Mesenchymal stem cell (in vitro differentiated cells and primary cell): ENCODE measurements around the gene SULF2.

ENCODE experiments used
- DNase-seq: peaks from one replicate; pipeline ENCODE4 v3.0.0-alpha.2; 2013
- H2AFZ ChIP-seq: one replicate; pipeline ENCODE4 v1.6.1; 2013; ENCODE audit warnings: low read depth, mild to moderate bottlenecking, control low read depth, inconsistent platforms, low read length, moderate library complexity
- H2AK5ac ChIP-seq: 2 replicates; pipeline ENCODE4 v1.6.1; 2013; ENCODE audit warnings: low read length, moderate library complexity, mild to moderate bottlenecking, inconsistent platforms; ENCODE audit not compliant: severe bottlenecking
- H2BK120ac ChIP-seq: one replicate; pipeline ENCODE4 v1.6.1; 2013; ENCODE audit warnings: low read depth, mild to moderate bottlenecking, inconsistent platforms, low read length, moderate library complexity
- H2BK12ac ChIP-seq, 2 experiments: one replicate each; pipeline ENCODE4 v1.6.1; 2013; ENCODE audit warnings: inconsistent platforms in 2 of 2, low read length in 2 of 2, mild to moderate bottlenecking in 2 of 2, moderate library complexity in 2 of 2, control low read depth in 1 of 2
- H2BK15ac ChIP-seq: one replicate; pipeline ENCODE4 v1.6.1; 2013; ENCODE audit warnings: mild to moderate bottlenecking, low read depth, inconsistent platforms; ENCODE audit not compliant: poor library complexity, severe bottlenecking
- H2BK5ac ChIP-seq: 2 replicates; pipeline ENCODE4 v1.6.1; 2013; ENCODE audit warnings: low read depth, mild to moderate bottlenecking, low read length, control low read depth, inconsistent platforms; ENCODE audit not compliant: poor library complexity, severe bottlenecking
- H3K14ac ChIP-seq, 2 experiments: one replicate each; pipeline ENCODE4 v1.6.1; 2013; ENCODE audit warnings: inconsistent platforms in 2 of 2, low read length in 2 of 2, control low read depth in 1 of 2, mild to moderate bottlenecking in 1 of 2, moderate library complexity in 1 of 2
- H3K18ac ChIP-seq, 2 experiments: one replicate each; pipeline ENCODE4 v1.6.1; 2013; ENCODE audit warnings: inconsistent platforms in 2 of 2, low read length in 2 of 2, control low read depth in 1 of 2, low read depth in 1 of 2, mild to moderate bottlenecking in 1 of 2
- H3K23ac ChIP-seq, 2 experiments: one replicate each; pipeline ENCODE4 v1.6.1; 2013; ENCODE audit warnings: inconsistent platforms in 2 of 2, low read length in 2 of 2, mild to moderate bottlenecking in 2 of 2, moderate library complexity in 2 of 2, control low read depth in 1 of 2
- H3K27ac ChIP-seq: 2 replicates; pipeline ENCODE4 v1.5.1; 2013; ENCODE audit warnings: mild to moderate bottlenecking, moderate library complexity, low read length, control low read depth, inconsistent platforms; ENCODE audit not compliant: poor library complexity, severe bottlenecking
- H3K27me3 ChIP-seq, 2 experiments: 2 replicates each; pipeline versions ENCODE4 v1.6.1 to v1.7.0; 2013; ENCODE audit warnings: low read length in 2 of 2, mild to moderate bottlenecking in 2 of 2, moderate library complexity in 2 of 2, control low read depth in 1 of 2, inconsistent platforms in 1 of 2; ENCODE audit not compliant: control insufficient read depth in 1 of 2, insufficient read depth in 1 of 2
- H3K36me3 ChIP-seq, 2 experiments: 2 replicates each; pipeline versions ENCODE4 v1.6.1 to v1.7.0; 2013; ENCODE audit warnings: low read length in 2 of 2, control low read depth in 1 of 2, inconsistent platforms in 1 of 2, low read depth in 1 of 2, mild to moderate bottlenecking in 1 of 2; ENCODE audit not compliant: insufficient read depth in 2 of 2, control insufficient read depth in 1 of 2
- H3K4ac ChIP-seq, 2 experiments: one replicate each; pipeline ENCODE4 v1.6.1; 2013; ENCODE audit warnings: inconsistent platforms in 2 of 2, low read length in 2 of 2, mild to moderate bottlenecking in 2 of 2, moderate library complexity in 2 of 2, control low read depth in 1 of 2, low read depth in 1 of 2
- H3K4me1 ChIP-seq: 2 replicates; pipeline ENCODE4 v1.6.1; 2013; ENCODE audit warnings: low read depth, low read length, control low read depth; ENCODE audit not compliant: control insufficient read depth, insufficient read depth
- H3K4me2 ChIP-seq: 2 replicates; pipeline ENCODE4 v1.6.1; 2013; ENCODE audit warnings: low read length, mild to moderate bottlenecking, inconsistent platforms; ENCODE audit not compliant: poor library complexity, severe bottlenecking
- H3K4me3 ChIP-seq, 2 experiments: 2 replicates each; pipeline versions ENCODE4 v1.5.1 to v1.7.0; 2013; ENCODE audit warnings: low read length in 2 of 2, mild to moderate bottlenecking in 2 of 2, control low read depth in 1 of 2, low read depth in 1 of 2; ENCODE audit not compliant: insufficient read depth in 1 of 2
- H3K79me1 ChIP-seq: replicated peaks from 2 replicates; pipeline ENCODE4 v1.6.1; 2013; ENCODE audit warnings: mild to moderate bottlenecking, control low read depth, low read length, inconsistent platforms; ENCODE audit not compliant: poor library complexity, severe bottlenecking
- H3K9ac ChIP-seq: 2 replicates; pipeline ENCODE4 v1.7.0; 2013; ENCODE audit warnings: mild to moderate bottlenecking, low read length, moderate library complexity
- H3K9me3 ChIP-seq: 2 replicates; pipeline ENCODE4 v1.7.0; 2013; ENCODE audit warnings: mild to moderate bottlenecking, low read length; ENCODE audit not compliant: control insufficient read depth
- H4K8ac ChIP-seq: one replicate; pipeline ENCODE4 v1.6.1; 2013; ENCODE audit warnings: inconsistent platforms, mild to moderate bottlenecking, low read length, moderate library complexity
- H4K91ac ChIP-seq: one replicate; pipeline ENCODE4 v1.6.1; 2013; ENCODE audit warnings: mild to moderate bottlenecking, low read length, inconsistent platforms
- WGBS: methylation state at CpG from one replicate; pipeline ENCODE4 v1.1.7; 2013; ENCODE audit warnings: mixed read lengths; 5-methylcytosine and 5-hydroxymethylcytosine counted together

The SULF2 gene

DNA sequence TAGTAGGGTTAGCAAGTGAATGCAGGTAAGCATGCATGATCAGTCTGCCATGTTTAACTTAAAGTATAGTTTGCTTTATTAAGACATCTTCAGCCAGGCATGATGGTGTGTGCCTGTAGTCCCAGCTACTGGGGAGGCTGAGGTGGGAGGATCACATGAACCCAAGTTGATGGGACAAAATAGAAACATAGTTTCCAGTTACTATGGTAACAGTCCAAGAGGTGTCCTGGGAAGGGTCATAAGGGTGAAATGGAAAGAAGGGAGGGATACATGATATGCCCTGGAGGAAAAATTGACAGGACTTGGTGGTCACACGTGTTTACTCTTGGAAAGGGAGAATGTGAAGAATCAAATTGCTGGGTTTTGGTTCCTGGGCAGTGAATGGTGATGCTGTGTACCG, 139.6 kb downstream of the SULF2 start:
- Histone ChIP-seq H2AK5ac (no peak overlapping the region), H4K91ac (no peak overlapping the region)
- WGBS: 82% methylated on average over 1 of the region's 2 CpGs

DNA sequence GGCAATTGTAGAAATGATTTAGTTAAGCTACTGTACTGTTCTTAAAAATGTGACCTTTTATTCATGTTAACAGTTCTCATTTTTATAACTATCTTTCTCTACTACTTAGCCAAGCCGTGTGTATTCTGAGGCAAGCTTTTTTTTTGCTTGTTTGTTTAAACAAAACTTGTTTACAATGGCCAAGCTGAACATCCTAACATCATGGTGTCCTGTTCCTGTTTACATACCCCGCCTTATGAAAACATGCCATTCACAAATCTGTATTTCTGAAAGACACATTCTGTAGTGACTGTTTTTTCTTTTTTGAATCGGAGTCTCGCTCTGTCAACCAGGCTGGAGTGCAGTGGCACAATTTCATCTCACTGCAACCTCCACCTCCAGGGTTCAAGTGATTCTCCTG, 142.7 kb downstream of the SULF2 start:
- H2BK120ac ChIP-seq: no peak overlapping the region
- H3K23ac ChIP-seq: no peak overlapping the region
- no peak overlapping the region for H2AFZ ChIP-seq
- peaks cover 17 to 78% of the 10 kb centered on the region in 2 experiments for H3K36me3 ChIP-seq
- no peak overlapping the region for H3K9ac ChIP-seq
- H4K8ac ChIP-seq: no peak overlapping the region
- no peak overlapping the region for H3K14ac ChIP-seq
- no peaks in the 10 kb centered on the region for H3K9me3 ChIP-seq
- no peak overlapping the region for H3K18ac ChIP-seq
- H3K4ac ChIP-seq: no peak overlapping the region
- H2BK5ac ChIP-seq: no peak overlapping the region
- H3K4me1 ChIP-seq: no peaks in the 10 kb centered on the region
- H3K4me2 ChIP-seq: no peak overlapping the region
- no peak overlapping the region for H3K4me3 ChIP-seq
- WGBS: 89% methylated on average over 4 of the region's 4 CpGs
- peaks cover 6% of the 10 kb centered on the region for H3K79me1 ChIP-seq
- H3K27ac ChIP-seq: no peak overlapping the region
- no peak for DNase-seq
- no peak overlapping the region for H2AK5ac ChIP-seq
- no peaks in the 10 kb centered on the region for H3K27me3 ChIP-seq
- no peak overlapping the region for H4K91ac ChIP-seq
- H2BK12ac ChIP-seq: no peak overlapping the region
- H2BK15ac ChIP-seq: no peak overlapping the region

More for the DNA sequence above, 139.6 kb downstream of the SULF2 start:
- H4K8ac ChIP-seq: no peak overlapping the region
- DNase-seq: no peak
- H3K79me1 ChIP-seq: no peaks in the 10 kb centered on the region
- H3K18ac ChIP-seq: no peak overlapping the region
- H3K4me1 ChIP-seq: no peaks in the 10 kb centered on the region
- no peak overlapping the region for H3K14ac ChIP-seq
- H2BK120ac ChIP-seq: no peak overlapping the region
- no peak overlapping the region for H3K9ac ChIP-seq
- H3K4me2 ChIP-seq: no peak overlapping the region
- H2BK12ac ChIP-seq: no peak overlapping the region
- H3K4me3 ChIP-seq: no peak overlapping the region
- H3K27ac ChIP-seq: no peak overlapping the region
- no peak overlapping the region for H3K23ac ChIP-seq
- H2BK5ac ChIP-seq: no peak overlapping the region
- H3K36me3 ChIP-seq: peaks cover 22 to 77% of the 10 kb centered on the region in 2 experiments
- no peak overlapping the region for H3K4ac ChIP-seq
- H3K9me3 ChIP-seq: no peaks in the 10 kb centered on the region
- H2AFZ ChIP-seq: no peak overlapping the region
- no peak overlapping the region for H2BK15ac ChIP-seq
- no peaks in the 10 kb centered on the region for H3K27me3 ChIP-seq

DNA sequence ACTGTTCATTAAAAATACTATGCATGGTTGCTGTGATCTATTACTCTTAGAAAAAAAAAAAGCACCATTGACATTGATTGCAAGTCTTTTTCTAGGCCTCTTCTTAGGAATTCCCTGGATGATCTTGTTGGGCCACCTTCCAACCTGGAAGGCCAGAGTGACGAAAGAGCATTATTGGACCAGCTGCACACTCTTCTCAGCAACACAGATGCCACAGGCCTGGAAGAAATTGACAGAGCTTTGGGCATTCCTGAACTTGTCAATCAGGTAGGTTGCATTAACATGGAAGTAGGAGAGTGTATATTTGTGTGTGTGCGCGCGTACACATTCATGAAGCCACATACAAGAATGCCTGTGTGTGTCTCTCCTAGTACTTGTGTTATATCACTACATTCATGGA, 143.2 kb downstream of the SULF2 start:
- H2BK5ac ChIP-seq: no peak overlapping the region
- no peak overlapping the region for H3K9ac ChIP-seq
- no peak overlapping the region for H3K14ac ChIP-seq
- H3K4me2 ChIP-seq: no peak overlapping the region
- no peaks in the 10 kb centered on the region for H3K4me1 ChIP-seq
- H2AK5ac ChIP-seq: no peak overlapping the region
- DNase-seq: no peak
- no peak overlapping the region for H2BK120ac ChIP-seq
- no peak overlapping the region for H2BK12ac ChIP-seq
- 93% methylated on average over 1 of the region's 4 CpGs for WGBS
- no peak overlapping the region for H2AFZ ChIP-seq
- H4K91ac ChIP-seq: no peak overlapping the region
- H3K18ac ChIP-seq: no peak overlapping the region
- H3K23ac ChIP-seq: no peak overlapping the region
- peaks cover 16 to 78% of the 10 kb centered on the region in 2 experiments for H3K36me3 ChIP-seq
- no peak overlapping the region for H3K27ac ChIP-seq
- no peaks in the 10 kb centered on the region for H3K27me3 ChIP-seq
- H3K4me3 ChIP-seq: no peak overlapping the region
- H3K4ac ChIP-seq: no peak overlapping the region
- peaks cover 6% of the 10 kb centered on the region for H3K79me1 ChIP-seq
- no peak overlapping the region for H2BK15ac ChIP-seq
- H3K9me3 ChIP-seq: no peaks in the 10 kb centered on the region
- no peak overlapping the region for H4K8ac ChIP-seq

DNA sequence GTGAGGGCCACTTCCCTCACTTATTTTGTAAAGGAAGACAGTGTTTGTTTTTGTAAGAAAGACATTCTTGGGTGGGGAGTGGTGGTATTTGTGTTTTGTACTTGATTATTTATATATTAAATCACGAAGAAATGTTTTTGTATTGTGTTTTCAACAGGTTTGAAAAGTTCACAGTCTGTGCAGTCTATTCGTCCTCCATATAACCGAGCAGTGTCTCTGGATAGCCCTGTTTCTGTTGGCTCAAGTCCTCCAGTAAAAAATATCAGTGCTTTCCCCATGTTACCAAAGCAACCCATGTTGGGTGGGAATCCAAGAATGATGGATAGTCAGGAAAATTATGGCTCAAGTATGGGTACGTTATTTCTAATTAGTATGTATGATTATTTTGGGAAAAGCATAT, 146.4 kb downstream of the SULF2 start:
- no peak overlapping the region for H2BK5ac ChIP-seq
- H2BK15ac ChIP-seq: no peak overlapping the region
- H3K23ac ChIP-seq: no peak overlapping the region
- 96% methylated on average over 3 of the region's 4 CpGs for WGBS
- peaks cover 19 to 84% of the 10 kb centered on the region in 2 experiments for H3K36me3 ChIP-seq
- H2BK120ac ChIP-seq: no peak overlapping the region
- no peak overlapping the region for H3K27ac ChIP-seq
- no peaks in the 10 kb centered on the region for H3K27me3 ChIP-seq
- H3K79me1 ChIP-seq: peaks cover 6% of the 10 kb centered on the region
- H3K9me3 ChIP-seq: no peaks in the 10 kb centered on the region
- H3K4me2 ChIP-seq: no peak overlapping the region
- H3K4ac ChIP-seq: no peak overlapping the region
- no peak overlapping the region for H3K14ac ChIP-seq
- no peak overlapping the region for H3K18ac ChIP-seq
- no peak overlapping the region for H2AK5ac ChIP-seq
- H2AFZ ChIP-seq: no peak overlapping the region
- no peak overlapping the region for H4K91ac ChIP-seq
- no peak overlapping the region for H4K8ac ChIP-seq
- no peak overlapping the region for H3K9ac ChIP-seq
- DNase-seq: no peak
- no peak overlapping the region for H2BK12ac ChIP-seq
- no peaks in the 10 kb centered on the region for H3K4me1 ChIP-seq
- no peak overlapping the region for H3K4me3 ChIP-seq
